Measurements from ENCODE around the gene ABCA12.

Gene ABCA12

DNA sequence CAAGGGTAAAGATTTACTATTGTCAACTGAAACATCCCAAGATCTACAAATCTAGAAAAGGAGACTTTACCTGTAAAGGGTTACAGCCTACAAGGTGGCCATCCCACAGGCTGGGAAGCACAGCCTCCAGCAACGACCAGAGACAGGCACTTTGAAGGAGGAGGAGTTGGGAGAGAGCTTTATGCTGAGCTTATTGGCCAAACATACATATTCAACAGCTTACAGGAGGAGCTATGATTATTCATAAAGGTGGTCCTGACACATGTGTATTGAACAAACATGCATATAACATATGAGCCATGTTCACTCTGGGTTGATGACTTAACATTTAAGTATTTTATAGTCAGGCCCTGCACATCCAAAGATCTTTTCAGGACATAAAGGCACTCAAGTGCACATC lies 11.1 kb upstream of the ABCA12 start:
- no peaks in the 10 kb centered on the region for H3K79me2 ChIP-seq (ENCODE audit: low read length)
- no peaks in the 10 kb centered on the region for H3K4me1 ChIP-seq (ENCODE audit: low read length)

DNA sequence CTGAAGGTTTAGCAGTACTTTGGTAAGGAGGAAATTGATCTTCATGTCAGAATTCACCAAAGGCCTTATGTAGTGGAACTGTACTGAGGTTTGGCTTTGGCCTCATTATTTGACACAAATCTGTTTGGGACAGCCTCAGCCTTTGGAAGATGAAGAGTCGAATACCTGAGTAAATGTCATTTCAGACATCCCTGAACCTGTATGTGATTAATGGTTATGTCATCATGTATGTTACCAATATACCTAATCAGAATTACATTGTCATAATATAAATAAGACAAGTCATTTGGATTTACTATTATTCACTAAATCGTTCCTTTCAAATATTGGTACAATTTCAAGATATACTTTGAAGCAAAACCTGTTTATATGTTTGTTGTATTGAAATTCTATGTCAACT lies 10.6 kb upstream of the ABCA12 start:
- Histone ChIP-seq H4K20me1 (ENCODE audit: insufficient read depth, low read length) (no peaks in the 10 kb centered on the region), H3K9me2 (replicated peaks; ENCODE audit: insufficient read depth, low read length) (no peaks in the 10 kb centered on the region), H3F3A (ENCODE audit: insufficient read depth, low read length) (no peaks in the 10 kb centered on the region), H3K4me2 (ENCODE audit: low read depth, low read length) (no peak overlapping the region), H3K4me3 (ENCODE audit: low read length) (no peak overlapping the region), H3K27me3 (replicated peaks; ENCODE audit: insufficient read depth, low read length) (no peaks in the 10 kb centered on the region), H3K27ac (ENCODE audit: low read length) (no peak overlapping the region), H3K9me3 (replicated peaks; ENCODE audit: insufficient read depth, low read length) (no peaks in the 10 kb centered on the region), H3K36me3 (replicated peaks; ENCODE audit: insufficient read depth, low read length) (no peaks in the 10 kb centered on the region), H2AFZ (ENCODE audit: low read length) (no peak overlapping the region), H3K79me2 (ENCODE audit: low read length) (no peaks in the 10 kb centered on the region), H3K9ac (ENCODE audit: low read length) (no peak overlapping the region), H3K4me1 (ENCODE audit: low read length) (no peaks in the 10 kb centered on the region)
- TF ChIP-seq EZH2 (optimal IDR thresholded peaks at IDR 0.05; ENCODE audit: low read depth, low read length) = no peak
- TF ChIP-seq EZH2phosphoT487 (IDR thresholded peaks at IDR 0.05; ENCODE audit: low read length) = no peak
- TF ChIP-seq, protein P1, sequence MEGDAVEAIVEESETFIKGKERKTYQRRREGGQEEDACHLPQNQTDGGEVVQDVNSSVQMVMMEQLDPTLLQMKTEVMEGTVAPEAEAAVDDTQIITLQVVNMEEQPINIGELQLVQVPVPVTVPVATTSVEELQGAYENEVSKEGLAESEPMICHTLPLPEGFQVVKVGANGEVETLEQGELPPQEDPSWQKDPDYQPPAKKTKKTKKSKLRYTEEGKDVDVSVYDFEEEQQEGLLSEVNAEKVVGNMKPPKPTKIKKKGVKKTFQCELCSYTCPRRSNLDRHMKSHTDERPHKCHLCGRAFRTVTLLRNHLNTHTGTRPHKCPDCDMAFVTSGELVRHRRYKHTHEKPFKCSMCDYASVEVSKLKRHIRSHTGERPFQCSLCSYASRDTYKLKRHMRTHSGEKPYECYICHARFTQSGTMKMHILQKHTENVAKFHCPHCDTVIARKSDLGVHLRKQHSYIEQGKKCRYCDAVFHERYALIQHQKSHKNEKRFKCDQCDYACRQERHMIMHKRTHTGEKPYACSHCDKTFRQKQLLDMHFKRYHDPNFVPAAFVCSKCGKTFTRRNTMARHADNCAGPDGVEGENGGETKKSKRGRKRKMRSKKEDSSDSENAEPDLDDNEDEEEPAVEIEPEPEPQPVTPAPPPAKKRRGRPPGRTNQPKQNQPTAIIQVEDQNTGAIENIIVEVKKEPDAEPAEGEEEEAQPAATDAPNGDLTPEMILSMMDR (IDR thresholded peaks at IDR 0.05; ENCODE audit: low read length) = no peak
- no peak for DNase-seq

More for the DNA sequence above, 11.1 kb upstream of the ABCA12 start:
- Histone ChIP-seq H4K20me1 (ENCODE audit: insufficient read depth, low read length) (no peaks in the 10 kb centered on the region), H3K9me3 (replicated peaks; ENCODE audit: insufficient read depth, low read length) (no peaks in the 10 kb centered on the region), H3K4me2 (ENCODE audit: low read depth, low read length) (no peak overlapping the region), H3K4me3 (ENCODE audit: low read length) (no peak overlapping the region), H2AFZ (ENCODE audit: low read length) (no peak overlapping the region), H3K36me3 (replicated peaks; ENCODE audit: insufficient read depth, low read length) (no peaks in the 10 kb centered on the region), H3F3A (ENCODE audit: insufficient read depth, low read length) (no peaks in the 10 kb centered on the region), H3K27me3 (replicated peaks; ENCODE audit: insufficient read depth, low read length) (no peaks in the 10 kb centered on the region), H3K9ac (ENCODE audit: low read length) (no peak overlapping the region), H3K9me2 (replicated peaks; ENCODE audit: insufficient read depth, low read length) (no peaks in the 10 kb centered on the region), H3K27ac (ENCODE audit: low read length) (no peak overlapping the region)
- DNase-seq = no peak
- TF ChIP-seq, protein P1 (IDR thresholded peaks at IDR 0.05; ENCODE audit: low read length) = no peak
- TF ChIP-seq EZH2phosphoT487 (IDR thresholded peaks at IDR 0.05; ENCODE audit: low read length) (no peak), EZH2 (optimal IDR thresholded peaks at IDR 0.05; ENCODE audit: low read depth, low read length) (no peak)

DNA sequence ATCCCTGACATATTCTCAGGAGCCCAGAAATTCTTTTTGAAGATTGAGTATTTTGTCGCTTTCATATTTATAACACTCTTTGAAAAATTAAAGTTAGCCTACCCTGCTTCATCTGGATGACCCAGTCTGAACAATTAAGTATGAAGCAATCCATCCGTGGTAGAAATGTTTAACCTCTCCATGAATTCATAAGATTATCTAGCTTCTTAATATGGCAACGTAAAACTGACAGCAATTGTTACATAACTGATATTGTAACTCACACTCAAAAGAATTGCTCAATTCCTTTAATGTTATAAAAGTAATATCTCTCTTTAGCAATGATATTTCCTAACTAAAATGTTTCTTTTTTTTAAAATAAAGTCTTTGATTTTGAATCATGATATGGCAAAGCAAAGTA lies 7.2 kb upstream of the ABCA12 start:
- no peak overlapping the region for H3K9ac ChIP-seq (ENCODE audit: low read length)
- no peak overlapping the region for H3K4me3 ChIP-seq (ENCODE audit: low read length)
- H3K27me3 ChIP-seq (replicated peaks; ENCODE audit: insufficient read depth, low read length) = no peaks in the 10 kb centered on the region
- DNase-seq = no peak
- no peaks in the 10 kb centered on the region for H3K9me2 ChIP-seq (replicated peaks; ENCODE audit: insufficient read depth, low read length)
- no peaks in the 10 kb centered on the region for H3K9me3 ChIP-seq (replicated peaks; ENCODE audit: insufficient read depth, low read length)
- H3K27ac ChIP-seq (ENCODE audit: low read length) = no peak overlapping the region
- no peaks in the 10 kb centered on the region for H3K4me1 ChIP-seq (ENCODE audit: low read length)
- no peaks in the 10 kb centered on the region for H3K79me2 ChIP-seq (ENCODE audit: low read length)
- no peaks in the 10 kb centered on the region for H3K36me3 ChIP-seq (replicated peaks; ENCODE audit: insufficient read depth, low read length)
- no peaks in the 10 kb centered on the region for H3F3A ChIP-seq (ENCODE audit: insufficient read depth, low read length)
- TF ChIP-seq EZH2phosphoT487 (IDR thresholded peaks at IDR 0.05; ENCODE audit: low read length) (no peak), EZH2 (optimal IDR thresholded peaks at IDR 0.05; ENCODE audit: low read depth, low read length) (no peak)
- TF ChIP-seq, protein P1 (IDR thresholded peaks at IDR 0.05; ENCODE audit: low read length) = no peak
- no peaks in the 10 kb centered on the region for H4K20me1 ChIP-seq (ENCODE audit: insufficient read depth, low read length)
- no peak overlapping the region for H3K4me2 ChIP-seq (ENCODE audit: low read depth, low read length)
- H2AFZ ChIP-seq (ENCODE audit: low read length) = no peak overlapping the region

Measured in MM.1S (cell line).